HG03175 (cell line): ENCODE measurements around the gene SEC24A.
"Not testable (repeated sequence)": the region's sequence is repeated elsewhere in the genome, so short reads cannot be mapped to it uniquely, and the experiment has no call there.

Experiments
- ATAC-seq: cut with Tn5 transposase; IDR thresholded peaks from one replicate; pipeline ENCODE4 v1.9.1; 2021; ENCODE audit warnings: mild to moderate bottlenecking, moderate library complexity; ENCODE audit not compliant: unreplicated experiment

The SEC24A gene

GRCh38 chr5:134648425-134649162 is at the start of gene SEC24A:
SEC24A (plus strand) TSS chr5:134648785; CDS start chr5:134649077, 292 bp downstream.
- peak; percentile 82 for ATAC-seq

- not testable (repeated sequence) for ATAC-seq
These were observed 48.8 kb upstream of the SEC24A start for GRCh38 chr5:134599820-134600219.

- ATAC-seq: no peak
These were observed 48.0 kb upstream of the SEC24A start for GRCh38 chr5:134600600-134600999.

GRCh38 chr5:134603059-134603458 is 45.5 kb upstream of the SEC24A start:
- no peak for ATAC-seq

GRCh38 chr5:134604908-134605307 is 43.7 kb upstream of the SEC24A start:
- no peak for ATAC-seq

- ATAC-seq: no peak
These were observed 41.9 kb upstream of the SEC24A start for GRCh38 chr5:134606726-134607125.

- no peak for ATAC-seq
These were observed 40.0 kb upstream of the SEC24A start for GRCh38 chr5:134608555-134608954.

GRCh38 chr5:134609232-134609851 is 39.2 kb upstream of the SEC24A start:
- ATAC-seq: peak; percentile 69

GRCh38 chr5:134610725-134611124 is 37.9 kb upstream of the SEC24A start:
- no peak for ATAC-seq

GRCh38 chr5:134611515-134611914 is 37.1 kb upstream of the SEC24A start:
- ATAC-seq: no peak

GRCh38 chr5:134614450-134615085 is 34.0 kb upstream of the SEC24A start:
- ATAC-seq: no peak

- ATAC-seq: no peak
These were observed 28.0 kb upstream of the SEC24A start for GRCh38 chr5:134620634-134621033.

- no peak for ATAC-seq
These were observed 23.0 kb upstream of the SEC24A start for GRCh38 chr5:134625559-134625958.

- no peak for ATAC-seq
These were observed 22.1 kb upstream of the SEC24A start for GRCh38 chr5:134626369-134627014.

- ATAC-seq: no peak
These were observed 14.4 kb upstream of the SEC24A start for GRCh38 chr5:134634227-134634626.

GRCh38 chr5:134635366-134635765 is 13.2 kb upstream of the SEC24A start:
- ATAC-seq: not testable (repeated sequence)

GRCh38 chr5:134637116-134637721 is 11.4 kb upstream of the SEC24A start:
- no peak for ATAC-seq

GRCh38 chr5:134638760-134639201 is 9.8 kb upstream of the SEC24A start:
- ATAC-seq: no peak

GRCh38 chr5:134642931-134643530 is 5.6 kb upstream of the SEC24A start:
- no peak for ATAC-seq

GRCh38 chr5:134647750-134648424 is 698 bp upstream of the SEC24A start:
- ATAC-seq: peak; percentile 34
